ENCODE data around the gene ITIH1. TPM values are rescaled to one million over a fixed set of nuclear protein-coding genes. Genes with fewer than 3 reads are reported as not detected.
A peak's percentile ranks its signal among the peaks of the same experiment; 100 is the strongest.

Gene ITIH1
- total and polyA plus RNA-seq, 9 of the 15 experiments (the other 6 are each of a cell fraction or from before 2014, with no cell fraction given): 0.31 TPM; not detected in 8

GRCh38 chr3:52771702-52772101, 5.7 kb upstream of the ITIH1 start:
- intact Hi-C loops (cut with micrococcal nuclease): no loop called here
- peaks cover 3 to 4% of the 10 kb centered on the region in 2 experiments; a peak in 2 of 5 replicates for H3K4me1 ChIP-seq (replicated peaks in 1 of 2; ENCODE audit: control insufficient read depth in 2 of 2, insufficient read depth in 2 of 2, low read length in 2 of 2)
- CTCF ChIA-PET (ENCODE audit: low intra/inter-chr PET ratio): interaction anchor here (0.7 kb wide), 1 partner anchor 376 kb away, joined by 6 read pairs; no protein-coding TSS in a partner anchor
- TF ChIP-seq CTCFL (IDR thresholded peaks at IDR 0.05; ENCODE audit: borderline replicate concordance, insufficient read depth, low read depth, low read length, poor library complexity, severe bottlenecking) (no peak), ZNF280B (CRISPR knock-in tag; IDR thresholded peaks at IDR 0.05) (no peak), RB1 (IDR thresholded peaks at IDR 0.05; ENCODE audit: low read depth) (no peak), CEBPZ (IDR thresholded peaks at IDR 0.05; ENCODE audit: borderline replicate concordance, low read depth, low read length) (no peak), ZKSCAN1 (IDR thresholded peaks at IDR 0.05; ENCODE audit: low read depth, low read length) (no peak), E2F4 (CRISPR knock-in tag; IDR thresholded peaks at IDR 0.05; ENCODE audit: low read depth) (no peak), ZNF175 (CRISPR knock-in tag; IDR thresholded peaks at IDR 0.05; ENCODE audit: low read depth) (no peak), ZNF57 (CRISPR knock-in tag; IDR thresholded peaks at IDR 0.05) (no peak), CSDE1 (IDR thresholded peaks at IDR 0.05) (no peak), SPI1 (IDR thresholded peaks at IDR 0.05; ENCODE audit: borderline replicate concordance, low read depth, low read length) (no peak), NFRKB (IDR thresholded peaks at IDR 0.05; ENCODE audit: low read depth) (no peak), SP2 (IDR thresholded peaks at IDR 0.05; ENCODE audit: extremely low read depth, low read depth, low read length, poor library complexity, severe bottlenecking) (no peak)

More at GRCh38 chr3:52771702-52772101, 5.7 kb upstream of the ITIH1 start:
- WGBS (ENCODE audit: insufficient coverage, low coverage, missing lambda C conversion rate): 85% methylated on average over 9 of the region's 10 CpGs
- Histone ChIP-seq H3K9ac (ENCODE audit: insufficient read depth in 1 of 2, low read depth in 2 of 2, low read length in 2 of 2) (peak overlapping the region in 1 of 2 experiments; percentile 83; a peak in 2 of 4 replicates), H4K20me1 (replicated peaks; ENCODE audit: control insufficient read depth, insufficient read depth, low read length) (no peaks in the 10 kb centered on the region), H3K79me2 (ENCODE audit: control insufficient read depth, insufficient read depth, low read length) (peaks cover 24% of the 10 kb centered on the region), H3K9me1 (ENCODE audit: control insufficient read depth, insufficient read depth, low read length) (no peaks in the 10 kb centered on the region), H2AFZ (ENCODE audit: low read depth, low read length) (peak overlapping the region; percentile 94; the same call in 1 of the 2 replicates), H3K4me3 (no peak overlapping the region), H3K9me3 (replicated peaks; ENCODE audit: control insufficient read depth, insufficient read depth, low read depth, low read length) (no peaks in the 10 kb centered on the region), H3K27me3 (ENCODE audit: control insufficient read depth in 2 of 2, insufficient read depth in 2 of 2, low read length in 2 of 2) (no peaks in the 10 kb centered on the region), H3K36me3 (ENCODE audit: control insufficient read depth, insufficient read depth, low read length) (peaks cover 7% of the 10 kb centered on the region; the same call in 1 of the 3 replicates), H3K27ac (ENCODE audit: extremely low read depth, low read depth, low read length) (peak overlapping the region; percentile 88), H3K4me2 (ENCODE audit: insufficient read depth, low read length) (0 out of 2 replicates have a peak overlapping the region, but pooled peaks have one; percentile 93)
- POLR2A ChIA-PET: interaction anchor here (0.6 to 1.5 kb wide), 3 partner anchors 11 to 30 kb away, joined by 3 to 7 read pairs (median 3); no protein-coding TSS in a partner anchor
- DNase-seq (ENCODE audit: extremely low read depth in 1 of 4, low spot score in 3 of 4) (no peak), FAIRE-seq (no peak), ATAC-seq (no peak)
- in situ Hi-C loops (cut with MboI): no loop called here
- no TSS peak for BruUV-seq (replicated peaks)
